GM12878 (cell line): ENCODE data around the gene CCDC88C. TPM values are rescaled to one million over a fixed set of nuclear protein-coding genes. Genes with fewer than 3 reads are reported as not detected.

Experiments used
- ATAC-seq: fragments of 200-7000 bp; cut with Tn5 transposase; 3 replicates; pipeline ENCODE4 v1.9.1; 2020; ENCODE audit warnings: mild to moderate bottlenecking, moderate library complexity
- BruUV-seq: library from RNA; stranded (reverse); fragments of 400-500 nt; replicated peaks from 2 replicates; lab custom pipeline; 2021; lab: Mats Ljungman, UMichigan
- CTCF ChIA-PET: fragments of 300-600 bp; sonication (Branson Sonifier 250); formaldehyde crosslinking; extraction: SDS; loops from one replicate; lab custom pipeline; 2021; ENCODE audit warnings: inconsistent platforms; lab: Yijun Ruan, JAX
- POLR2A ChIA-PET: fragments of 350-600 bp; formaldehyde crosslinking; extraction: SDS; loops from one replicate; lab custom pipeline; 2021; ENCODE audit warnings: inconsistent platforms; lab: Charles Lee
- RAD21 ChIA-PET: fragments of 300-600 bp; sonication (Branson Sonifier 250); formaldehyde crosslinking; loops from one replicate; lab custom pipeline; 2023; ENCODE audit warnings: antibody characterized with exemption; ENCODE audit not compliant: unreplicated experiment; lab: Charles Lee
- SMC1A ChIA-PET: fragments of 300-600 bp; sonication (Branson Sonifier 250); formaldehyde crosslinking; loops from one replicate; lab custom pipeline; 2023; ENCODE audit not compliant: unreplicated experiment, uncharacterized antibody; lab: Charles Lee
- DNase-seq: peaks from one replicate; pipeline ENCODE4 v3.0.0-alpha.2; 2011; ENCODE audit warnings: low read depth, low spot score
- FAIRE-seq: peaks from 3 replicates; lab custom pipeline; 2011; peaks lifted over from hg19 to GRCh38; lab: Jason Lieb, UNC
- H2AFZ ChIP-seq: 2 replicates; pipeline ENCODE4 v1.6.0; 2011; ENCODE audit warnings: low read depth, low read length, control low read depth; ENCODE audit not compliant: control insufficient read depth
- H3K27ac ChIP-seq: 2 replicates; pipeline ENCODE4 v1.5.1; 2011; ENCODE audit warnings: control low read depth; ENCODE audit not compliant: control insufficient read depth, insufficient read depth
- H3K27me3 ChIP-seq, 2 experiments: replicated peaks in 1 of 2; 2 replicates each; pipeline versions ENCODE4 v1.6.0 to v1.6.1; 2011; ENCODE audit warnings: low read length in 1 of 2; ENCODE audit not compliant: control insufficient read depth in 2 of 2, insufficient read depth in 2 of 2
- H3K36me3 ChIP-seq, 2 experiments: 2 replicates each; pipeline ENCODE4 v1.5.1; 2011; ENCODE audit warnings: low read length in 1 of 2; ENCODE audit not compliant: control insufficient read depth in 2 of 2, insufficient read depth in 2 of 2
- H3K4me1 ChIP-seq: 2 replicates; pipeline ENCODE4 v1.6.1; 2011; ENCODE audit warnings: mild to moderate bottlenecking, low read length, moderate library complexity, mixed read lengths; ENCODE audit not compliant: control insufficient read depth, insufficient read depth
- H3K4me2 ChIP-seq: 2 replicates; pipeline ENCODE4 v1.6.0; 2011; ENCODE audit warnings: control low read depth; ENCODE audit not compliant: control insufficient read depth, insufficient read depth
- H3K4me3 ChIP-seq: fragments of 200-600 bp; sonication (generic); 2 replicates; pipeline ENCODE4 v1.5.1; 2016
- H3K79me2 ChIP-seq: 2 replicates; pipeline ENCODE4 v1.6.0; 2011; ENCODE audit warnings: low read length; ENCODE audit not compliant: control insufficient read depth, insufficient read depth
- H3K9ac ChIP-seq: 2 replicates; pipeline ENCODE4 v1.8.0; 2011; ENCODE audit warnings: low read length, control low read depth, mixed read lengths; ENCODE audit not compliant: control insufficient read depth, insufficient read depth
- H3K9me3 ChIP-seq: replicated peaks from 3 replicates; pipeline ENCODE4 v1.5.1; 2011; ENCODE audit warnings: mild to moderate bottlenecking, low read length; ENCODE audit not compliant: control insufficient read depth, insufficient read depth
- H4K20me1 ChIP-seq: 2 replicates; pipeline ENCODE4 v1.6.0; 2011; ENCODE audit not compliant: control insufficient read depth, insufficient read depth
- BACH1 ChIP-seq: fragments of 450-650 bp; IDR thresholded peaks from 2 replicates; pipeline ENCODE4 v1.6.1; 2017; ENCODE audit warnings: mild to moderate bottlenecking, borderline replicate concordance
- CBFB ChIP-seq: IDR thresholded peaks from 2 replicates; pipeline ENCODE4 v1.6.1; 2016; ENCODE audit warnings: antibody characterized with exemption, low read depth
- EED ChIP-seq: sonication (generic); IDR thresholded peaks from 2 replicates; pipeline ENCODE4 v1.6.1; 2016; ENCODE audit warnings: antibody characterized with exemption, low read depth
- FOXK2 ChIP-seq: fragments of 450-650 bp; IDR thresholded peaks from 2 replicates; pipeline ENCODE4 v1.6.1; 2017; ENCODE audit warnings: mild to moderate bottlenecking, moderate library complexity
- FOXM1 ChIP-seq: IDR thresholded peaks from 2 replicates; pipeline ENCODE4 v1.6.1; 2012; ENCODE audit warnings: low read depth, mild to moderate bottlenecking, inconsistent platforms, low read length, moderate library complexity
- JUND ChIP-seq: IDR thresholded peaks from 2 replicates; pipeline ENCODE4 v1.6.1; 2012; ENCODE audit warnings: low read depth, mild to moderate bottlenecking, low read length, improper control_type of control experiment, moderate library complexity
- KAT2A ChIP-seq: conservative IDR thresholded peaks from 2 replicates; pipeline ENCODE4 v1.6.1; 2011; ENCODE audit warnings: low read depth, low read length; ENCODE audit not compliant: control insufficient read depth
- MAX ChIP-seq: IDR thresholded peaks from 2 replicates; pipeline ENCODE4 v1.6.1; 2012; ENCODE audit warnings: low read depth, low read length, improper control_type of control experiment
- MEF2B ChIP-seq: fragments of 450-650 bp; IDR thresholded peaks from 2 replicates; pipeline ENCODE4 v1.6.1; 2018; ENCODE audit warnings: mild to moderate bottlenecking, moderate library complexity; ENCODE audit not compliant: partially characterized antibody, poor library complexity, severe bottlenecking
- NFXL1 ChIP-seq: fragments of 450-650 bp; IDR thresholded peaks from 2 replicates; pipeline ENCODE4 v1.6.1; 2017; ENCODE audit warnings: antibody characterized with exemption, mild to moderate bottlenecking, borderline replicate concordance
- PML ChIP-seq: IDR thresholded peaks from 2 replicates; pipeline ENCODE4 v1.6.1; 2012; ENCODE audit warnings: low read length, inconsistent platforms
- SIN3A ChIP-seq: IDR thresholded peaks from 2 replicates; pipeline ENCODE4 v1.6.1; 2012; ENCODE audit warnings: low read depth, low read length, improper control_type of control experiment
- SUPT20H ChIP-seq: IDR thresholded peaks from 2 replicates; pipeline ENCODE4 v1.6.1; 2011; ENCODE audit warnings: low read depth, mild to moderate bottlenecking, low read length, moderate library complexity, borderline replicate concordance; ENCODE audit not compliant: control insufficient read depth
- ZBTB11 ChIP-seq: fragments of 450-650 bp; formaldehyde crosslinking; IDR thresholded peaks from 2 replicates; pipeline ENCODE4 v1.5.0; 2022; ENCODE audit warnings: mild to moderate bottlenecking, missing genetic modification characterization
- WGBS: methylation state at CpG from one replicate; pipeline ENCODE4 v1.1.6; 2016; ENCODE audit warnings: low lambda C conversion rate; ENCODE audit not compliant: insufficient replicate concordance, insufficient coverage; ENCODE audit errors: missing lambda C conversion rate; 5-methylcytosine and 5-hydroxymethylcytosine counted together
- in situ Hi-C: fragments of 300-500 bp; cut with MboI; formaldehyde crosslinking; loops from 9 replicates; pipeline ENCODE4 v1.14.3; 2018; ENCODE audit warnings: mixed read lengths
- intact Hi-C: fragments of 100-400 bp; cut with micrococcal nuclease; formaldehyde crosslinking; loops from one replicate; pipeline ENCODE4 v1.14.2; 2022; ENCODE audit not compliant: unreplicated experiment
- polyA plus RNA-seq, 11 experiments: library from polyadenylated mRNA; depleted of rRNA in 4 of 11; unstranded in 6 of 11; stranded (reverse) in 5 of 11; fragments of >200 nt; fragmentation: Nextera tagmentation in 4 of 11; fragmentation: Illumina TruSeq in 1 of 11; extraction: Ambion mirVana in 4 of 11; extraction: Trizol in 1 of 11; gene quantifications; 1 replicate in 1 of 11; 2 replicates in 10 of 11; pipeline versions ENCODE4 v1.2.1 to v1.2.3, GENCODE V29; 2011 to 2016; ENCODE audit warnings: inconsistent platforms in 2 of 11, missing spikeins in 2 of 11, low read depth in 1 of 11
- total RNA-seq, 4 experiments: library from RNA; depleted of rRNA in 3 of 4; stranded (reverse); fragments of >200 nt in 3 of 4; fragmentation: Illumina TruSeq in 1 of 4; extraction: Trizol in 1 of 4; gene quantifications; 2 replicates each; pipeline versions ENCODE4 v1.2.1 to v1.2.3, GENCODE V29; 2013 to 2021
- TF ChIP-seq, protein P1 (sequence below): fragments of 450-650 bp; IDR thresholded peaks from 2 replicates; pipeline ENCODE4 v1.6.1; 2018; ENCODE audit warnings: mild to moderate bottlenecking, low read depth, moderate library complexity; ENCODE audit not compliant: partially characterized antibody

Gene CCDC88C
- total and polyA plus RNA-seq, 10 of the 15 experiments (the other 5 are each of a cell fraction or from before 2014, with no cell fraction given): 4.0 to 79.6 (median 36.6) TPM

- no peak for DNase-seq
- H2AFZ ChIP-seq: no peak overlapping the region
- intact Hi-C loops: no loop called here
- RAD21 ChIA-PET: interaction anchor here (1.1 to 7.3 kb wide), 7 partner anchors 20 to 55 kb away, joined by 3 to 52 read pairs (median 14); partner anchors contain the start of gene CCDC88C
- POLR2A ChIA-PET: interaction anchor here (0.5 to 2.9 kb wide), 8 partner anchors 14 to 37 kb away, joined by 3 to 13 read pairs (median 4); no protein-coding TSS in a partner anchor
- in situ Hi-C loops: no loop called here
- CTCF ChIA-PET: interaction anchor here (1.1 to 3.9 kb wide), 6 partner anchors 10 to 55 kb away, joined by 3 to 28 read pairs (median 8); no protein-coding TSS in a partner anchor
- no peak overlapping the region for H3K4me3 ChIP-seq
- 63% methylated on average over 11 of the region's 11 CpGs for WGBS
- TF ChIP-seq NFXL1 (no peak), SIN3A (no peak), KAT2A (no peak), MEF2B (no peak), CBFB (no peak), JUND (no peak), BACH1 (no peak), PML (no peak), FOXM1 (no peak), MAX (no peak), EED (no peak), SUPT20H (no peak), ZBTB11 (CRISPR knock-in tag) (no peak), FOXK2 (no peak)
- TF ChIP-seq, protein P1, sequence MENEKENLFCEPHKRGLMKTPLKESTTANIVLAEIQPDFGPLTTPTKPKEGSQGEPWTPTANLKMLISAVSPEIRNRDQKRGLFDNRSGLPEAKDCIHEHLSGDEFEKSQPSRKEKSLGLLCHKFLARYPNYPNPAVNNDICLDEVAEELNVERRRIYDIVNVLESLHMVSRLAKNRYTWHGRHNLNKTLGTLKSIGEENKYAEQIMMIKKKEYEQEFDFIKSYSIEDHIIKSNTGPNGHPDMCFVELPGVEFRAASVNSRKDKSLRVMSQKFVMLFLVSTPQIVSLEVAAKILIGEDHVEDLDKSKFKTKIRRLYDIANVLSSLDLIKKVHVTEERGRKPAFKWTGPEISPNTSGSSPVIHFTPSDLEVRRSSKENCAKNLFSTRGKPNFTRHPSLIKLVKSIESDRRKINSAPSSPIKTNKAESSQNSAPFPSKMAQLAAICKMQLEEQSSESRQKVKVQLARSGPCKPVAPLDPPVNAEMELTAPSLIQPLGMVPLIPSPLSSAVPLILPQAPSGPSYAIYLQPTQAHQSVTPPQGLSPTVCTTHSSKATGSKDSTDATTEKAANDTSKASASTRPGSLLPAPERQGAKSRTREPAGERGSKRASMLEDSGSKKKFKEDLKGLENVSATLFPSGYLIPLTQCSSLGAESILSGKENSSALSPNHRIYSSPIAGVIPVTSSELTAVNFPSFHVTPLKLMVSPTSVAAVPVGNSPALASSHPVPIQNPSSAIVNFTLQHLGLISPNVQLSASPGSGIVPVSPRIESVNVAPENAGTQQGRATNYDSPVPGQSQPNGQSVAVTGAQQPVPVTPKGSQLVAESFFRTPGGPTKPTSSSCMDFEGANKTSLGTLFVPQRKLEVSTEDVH: no peak
- TF ChIP-seq, all 136 proteins: peak for 0
- Histone ChIP-seq H3K36me3 (peaks cover 15 to 28% of the 10 kb centered on the region in 2 experiments; a peak in 3 of 4 replicates), H3K27me3 (no peaks in the 10 kb centered on the region), H3K9ac (no peak overlapping the region), H3K9me3 (no peaks in the 10 kb centered on the region), H3K4me1 (peaks cover 95% of the 10 kb centered on the region), H3K79me2 (peaks cover 100% of the 10 kb centered on the region), H3K27ac (peak overlapping the region; percentile 33), H3K4me2 (no peak overlapping the region), H4K20me1 (0 out of 2 replicates have a peak, but pooled peaks cover 2% of the 10 kb centered on the region)
- SMC1A ChIA-PET: interaction anchor here (0.9 to 22.7 kb wide), 8 partner anchors 9 to 56 kb away, joined by 3 to 349 read pairs (median 8); partner anchors contain the start of gene CCDC88C
- no peak for ATAC-seq
- no TSS peak for BruUV-seq
- no peak for FAIRE-seq
Measured at GRCh38 chr14:91378930-91379578, 38.6 kb downstream of the CCDC88C start.
